ENCODE results near the gene DNAH10. TPM values are rescaled to one million over a fixed set of nuclear protein-coding genes. Genes with fewer than 3 reads are reported as not detected.

The DNAH10 gene
- total RNA-seq, 1 experiment from 2014 or later = 0.09 TPM

DNA sequence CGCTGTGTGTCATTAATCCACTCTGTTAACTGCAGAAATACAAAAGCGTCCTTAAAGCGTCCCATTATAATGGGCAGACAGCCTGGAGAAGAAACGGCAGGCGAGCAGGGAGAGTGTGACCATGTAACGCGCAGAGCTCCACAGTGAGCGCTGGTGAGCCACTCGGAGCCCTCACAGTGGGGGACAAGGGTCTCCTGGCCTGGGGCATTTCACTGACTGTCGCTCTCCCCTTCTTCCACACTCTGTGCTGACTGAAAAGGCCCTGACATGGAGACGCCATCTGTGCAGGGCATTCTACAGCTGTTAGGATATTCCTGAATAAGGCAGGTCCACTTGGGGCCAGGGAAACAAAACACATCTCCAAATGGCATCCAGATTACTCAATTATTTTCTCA lies 186.3 kb downstream of the DNAH10 start:
- DNase-seq (ENCODE audit: low spot score) = no peak

DNA sequence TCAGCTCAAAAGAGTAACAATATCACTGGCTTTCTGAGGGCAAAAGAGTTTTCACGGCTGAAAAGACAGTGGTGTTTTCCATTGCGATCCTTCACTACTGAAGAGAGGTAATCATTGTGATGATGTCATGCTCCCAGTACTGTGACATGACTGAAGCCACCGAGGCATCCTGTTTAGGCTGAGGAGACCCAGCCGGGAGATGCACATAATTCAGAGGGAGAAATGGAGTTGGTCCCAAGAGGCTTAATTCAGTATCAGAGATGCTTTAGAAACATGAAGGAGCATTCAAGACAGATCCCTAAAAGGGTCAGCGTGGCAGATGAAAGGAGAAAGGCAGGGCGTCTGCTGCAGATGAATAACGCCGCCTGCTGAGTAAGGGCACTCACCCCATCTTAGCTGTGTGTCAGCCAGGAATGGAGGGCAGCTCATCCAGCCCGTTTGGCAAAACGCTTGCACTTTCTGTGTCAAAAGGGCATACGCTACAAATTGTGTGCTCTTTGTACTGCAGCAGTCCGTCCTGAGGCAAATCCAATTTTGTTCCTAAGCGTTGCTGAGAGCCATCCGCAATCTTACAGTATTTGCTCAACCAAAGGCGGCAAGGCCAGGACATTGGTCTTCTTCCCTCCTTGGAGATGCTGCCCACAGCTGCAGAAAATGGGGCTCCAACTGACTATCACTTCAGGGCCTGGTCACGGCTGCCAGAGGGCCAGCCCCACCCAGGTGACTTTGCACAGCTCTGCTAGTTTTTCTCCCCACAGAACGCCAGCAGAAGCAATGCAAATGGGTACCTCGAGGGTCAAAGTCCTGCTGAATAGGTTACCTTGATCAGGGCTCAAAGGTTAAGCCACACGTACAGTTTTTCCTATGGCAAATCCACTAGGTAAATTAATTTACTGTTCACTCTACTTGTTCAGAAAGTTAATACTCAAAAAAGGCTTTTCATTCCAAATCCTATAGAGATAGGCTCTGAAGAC lies 187.0 kb downstream of the DNAH10 start:
- no peak for DNase-seq (ENCODE audit: low spot score)

GRCh38 chr12:123949770-123950165 lies 187.7 kb downstream of the DNAH10 start:
- DNase-seq (ENCODE audit: low spot score) = no peak

DNA sequence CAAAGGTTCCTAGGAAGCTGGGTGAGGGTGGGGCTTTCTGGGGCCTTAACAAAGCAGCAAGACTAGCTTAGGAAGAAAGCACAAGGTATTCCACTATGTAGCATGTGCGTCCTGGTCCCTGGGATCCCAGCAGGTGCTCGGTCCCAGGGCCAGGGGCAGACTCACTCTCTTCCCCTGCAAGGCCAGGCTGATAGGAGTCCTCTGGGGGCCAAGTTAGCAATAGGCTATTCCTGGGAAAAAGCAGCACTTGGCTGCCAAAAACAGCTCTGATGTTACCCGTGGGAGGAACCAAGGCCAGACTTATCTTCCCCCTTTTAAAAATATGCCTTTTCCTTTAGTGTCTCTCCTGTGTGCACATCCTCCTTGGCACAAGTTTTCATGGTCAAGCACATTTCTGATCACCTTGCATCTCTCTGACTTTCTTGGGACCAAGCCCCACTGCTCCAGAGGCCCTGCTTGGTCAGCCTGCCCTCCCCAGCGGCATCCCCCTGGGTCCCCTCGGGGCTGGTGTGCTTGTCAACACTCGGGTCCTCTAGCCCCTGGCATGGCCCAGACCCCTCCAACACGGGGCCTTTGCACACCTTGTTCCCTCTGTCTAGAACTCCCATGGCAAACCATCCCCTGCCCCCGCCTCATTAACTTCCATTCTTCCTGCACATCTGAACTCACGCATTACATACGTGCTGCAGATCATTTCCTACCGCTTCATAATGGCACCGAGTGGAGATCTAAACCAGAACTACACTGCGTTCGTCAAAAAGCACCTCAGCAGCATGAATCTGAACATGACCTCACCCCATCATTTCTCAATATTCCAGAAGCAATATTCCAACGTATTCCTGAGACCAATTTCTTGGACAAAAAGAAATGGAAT lies 188.6 kb downstream of the DNAH10 start:
- no peak for DNase-seq (ENCODE audit: low spot score)

- DNase-seq (ENCODE audit: low spot score) = no peak
These were observed 189.4 kb downstream of the DNAH10 start for GRCh38 chr12:123951467-123951866.

DNA sequence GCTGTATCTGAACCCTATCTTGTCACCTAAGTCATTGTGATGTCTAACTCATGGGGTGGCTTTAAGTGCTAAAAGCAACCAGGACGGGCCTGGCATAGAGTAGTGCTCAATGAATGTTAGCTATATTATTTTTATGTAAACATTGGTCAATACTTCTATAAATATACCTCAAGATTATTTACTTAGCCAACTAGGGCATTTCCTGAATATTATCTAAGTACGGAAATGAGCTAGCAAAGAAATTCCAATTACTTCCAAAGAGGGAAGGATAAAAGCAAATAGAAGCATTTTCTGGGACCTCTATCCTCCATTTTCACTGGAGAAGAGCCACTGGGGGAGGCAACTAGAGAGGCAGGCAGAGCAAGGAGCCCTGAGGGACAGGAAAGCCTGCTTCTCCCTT lies 189.9 kb downstream of the DNAH10 start:
- DNase-seq (ENCODE audit: low spot score) = no peak

DNA sequence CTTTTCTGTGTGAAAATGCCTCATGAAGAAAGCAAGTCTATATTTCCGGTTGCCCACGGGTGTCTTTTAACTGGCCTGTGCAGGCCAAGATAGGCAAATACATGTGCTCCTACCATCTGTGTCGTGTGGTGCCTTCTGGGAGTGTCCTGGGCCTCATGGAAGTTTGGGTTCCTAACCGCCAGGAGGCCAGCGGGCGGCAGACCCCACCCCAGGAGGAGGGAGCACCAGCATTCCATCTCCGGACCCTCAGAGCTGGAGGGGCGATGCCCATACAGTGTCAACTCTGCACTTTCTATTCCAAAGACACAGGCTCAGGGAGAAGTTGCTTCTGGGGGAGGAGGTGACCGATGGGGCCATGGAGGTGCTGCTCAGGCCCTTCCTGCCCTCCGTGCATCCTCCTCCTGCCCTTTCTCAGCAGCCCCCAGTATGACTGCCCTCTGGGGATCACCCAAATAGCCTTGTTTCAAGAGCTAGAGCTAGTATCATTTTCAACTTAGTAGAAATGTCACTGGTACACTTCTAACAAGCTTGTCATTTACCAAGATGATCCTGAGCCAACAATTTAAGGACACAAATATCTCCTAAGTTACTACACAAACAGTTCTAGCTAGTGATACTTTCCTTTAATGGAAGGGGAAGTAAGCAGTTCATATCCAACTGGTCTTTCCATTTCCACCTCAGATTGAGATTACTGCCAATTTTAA lies 192.7 kb downstream of the DNAH10 start:
- no peak for DNase-seq (ENCODE audit: low spot score)

- DNase-seq (ENCODE audit: low spot score) = no peak
These were observed 194.1 kb downstream of the DNAH10 start for GRCh38 chr12:123956249-123956648.

GRCh38 chr12:123957196-123957595 lies 195.1 kb downstream of the DNAH10 start:
- DNase-seq (ENCODE audit: low spot score) = no peak

GRCh38 chr12:123958462-123958861 lies 196.4 kb downstream of the DNAH10 start:
- DNase-seq (ENCODE audit: low spot score) = no peak

GRCh38 chr12:123958876-123959275 lies 196.8 kb downstream of the DNAH10 start:
- DNase-seq (ENCODE audit: low spot score) = no peak

DNA sequence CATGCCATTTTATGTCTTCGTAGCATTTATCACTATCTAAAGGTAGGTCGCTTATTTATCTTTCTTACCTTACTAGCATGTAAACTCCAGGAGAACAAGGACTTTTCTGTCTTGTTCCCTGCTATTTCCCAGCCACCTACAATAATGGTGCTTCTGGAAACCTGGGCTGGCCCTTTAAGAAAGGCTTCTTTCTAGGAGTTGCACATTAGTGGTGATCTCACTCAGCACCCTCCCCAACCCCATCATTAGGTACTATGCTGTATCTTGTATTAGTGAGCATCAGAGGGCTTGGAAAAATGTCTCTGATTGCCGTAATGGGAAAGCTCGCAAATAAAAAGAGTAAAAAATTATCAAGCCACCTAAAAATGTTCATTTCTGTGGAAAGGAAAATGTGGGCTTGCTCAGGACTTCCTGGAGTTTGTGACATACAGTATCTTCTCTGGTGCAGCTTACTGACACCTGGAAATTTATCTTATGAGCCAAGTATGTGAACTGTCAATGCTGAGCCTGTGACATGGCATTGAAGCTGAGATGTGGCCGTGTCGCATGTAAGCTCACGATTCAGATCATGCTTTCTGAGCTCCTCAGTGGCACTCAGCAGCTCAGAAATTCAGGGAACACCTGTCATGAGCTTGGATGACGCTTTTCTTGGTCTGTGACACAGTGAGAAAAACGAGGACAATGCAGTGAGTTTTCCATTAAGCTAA lies 198.1 kb downstream of the DNAH10 start:
- DNase-seq (ENCODE audit: low spot score) = no peak

GRCh38 chr12:123960856-123961255 lies 198.8 kb downstream of the DNAH10 start:
- no peak for DNase-seq (ENCODE audit: low spot score)

GRCh38 chr12:123961585-123962345 lies 199.7 kb downstream of the DNAH10 start:
- no peak for DNase-seq (ENCODE audit: low spot score)

DNA sequence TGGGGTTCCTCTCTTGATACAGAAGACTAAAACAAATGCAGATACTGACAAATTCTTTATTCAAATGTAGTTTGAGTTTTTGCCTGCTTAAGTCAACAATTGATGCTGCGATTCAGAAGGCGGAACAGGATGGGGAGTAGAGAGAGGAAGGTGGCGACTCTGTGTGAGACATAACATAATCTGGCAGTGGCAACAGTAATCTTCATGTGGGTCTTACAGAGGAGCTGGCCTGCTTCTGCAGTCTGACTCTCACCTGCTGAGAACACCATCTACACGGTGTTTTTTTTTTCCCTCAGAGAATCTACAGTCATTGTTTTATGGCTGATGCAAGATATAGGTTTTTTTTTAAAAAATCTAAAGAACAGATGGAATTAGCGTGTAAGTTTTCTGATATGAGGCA lies 200.4 kb downstream of the DNAH10 start:
- no peak for DNase-seq (ENCODE audit: low spot score)

DNA sequence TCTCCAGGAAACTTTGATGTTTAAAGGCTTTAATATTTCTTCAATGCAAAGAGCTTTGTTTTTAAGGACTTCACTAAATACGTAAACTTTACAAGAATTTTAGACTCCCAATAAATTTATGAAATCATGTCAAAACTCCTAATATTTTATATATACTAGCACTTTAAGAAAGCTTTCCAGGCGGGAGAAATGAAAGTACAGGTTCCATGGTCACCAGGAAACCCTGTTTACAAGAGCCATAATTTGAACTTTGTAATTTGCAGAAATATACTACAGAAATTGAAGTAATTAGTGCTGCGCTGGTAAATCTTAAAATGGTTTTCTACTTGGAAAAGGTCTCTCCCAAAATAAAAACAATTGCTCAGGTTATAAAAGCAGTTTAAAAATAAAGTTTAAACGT lies 201.7 kb downstream of the DNAH10 start:
- no peak for DNase-seq (ENCODE audit: low spot score)

GRCh38 chr12:123965382-123965781 lies 203.3 kb downstream of the DNAH10 start:
- no peak for DNase-seq (ENCODE audit: low spot score)

DNA sequence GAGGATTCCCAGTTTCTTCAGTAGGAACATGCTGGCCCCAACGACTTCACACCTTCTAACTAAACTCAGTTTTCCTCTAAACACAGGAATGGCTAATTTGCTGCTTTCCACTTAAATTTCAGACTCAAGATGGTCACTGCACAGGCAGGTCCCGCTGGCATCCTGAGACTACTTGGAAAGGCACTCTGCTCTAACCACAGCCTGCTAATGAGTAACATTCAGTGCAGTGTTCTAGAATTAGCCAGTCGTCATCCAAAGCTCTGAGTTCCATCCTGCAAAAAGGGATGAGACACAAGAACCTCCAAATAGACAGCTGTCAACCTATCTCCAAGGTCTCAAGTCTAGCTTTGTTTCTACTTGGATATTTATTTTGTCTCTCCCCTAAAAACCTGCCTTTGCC lies 204.5 kb downstream of the DNAH10 start:
- DNase-seq (ENCODE audit: low spot score) = no peak

GRCh38 chr12:123967121-123967586 lies 205.1 kb downstream of the DNAH10 start:
- DNase-seq (ENCODE audit: low spot score) = no peak

DNA sequence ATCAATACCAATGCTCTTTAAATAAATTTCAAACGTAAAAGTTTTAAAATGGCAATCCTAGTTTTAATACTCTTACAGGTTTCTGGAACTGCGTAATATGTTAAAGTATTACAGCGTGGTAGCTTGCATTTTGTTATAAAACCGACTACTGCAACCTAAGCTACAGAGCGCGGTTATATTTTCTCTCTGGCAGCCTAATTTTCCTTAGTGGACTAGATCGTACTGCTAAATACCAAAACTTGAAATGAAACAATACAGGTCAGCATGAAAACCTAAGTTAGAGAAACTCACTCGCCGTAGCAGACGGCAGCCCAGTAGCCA lies 209.3 kb downstream of the DNAH10 start:
- no peak for DNase-seq (ENCODE audit: low spot score)
